B cell (primary cell): ENCODE results near the gene ATP6V1B1. TPM values are rescaled to one million over a fixed set of nuclear protein-coding genes. Genes with fewer than 3 reads are reported as not detected.

Experiments used
- ATAC-seq: fragments of 200-7000 bp; cut with Tn5 transposase; one replicate; pipeline ENCODE4 v1.10.0; 2021; ENCODE audit warnings: low read depth, mild to moderate bottlenecking, moderate number of reproducible peaks, moderate library complexity
- CTCF ChIA-PET: fragments of 350-600 bp; sonication (Branson Sonifier 250); formaldehyde crosslinking; loops from one replicate; lab custom pipeline; 2021; ENCODE audit warnings: antibody characterized with exemption, inconsistent platforms; lab: Charles Lee
- POLR2A ChIA-PET: fragments of 350-600 bp; sonication (Branson Sonifier 250); formaldehyde crosslinking; loops from one replicate; lab custom pipeline; 2021; ENCODE audit warnings: antibody characterized with exemption; lab: Charles Lee
- DNase-seq: peaks from one replicate; pipeline ENCODE4 v3.0.0; 2013
- H2AFZ ChIP-seq: 2 replicates; pipeline ENCODE4 v1.6.1; 2012; ENCODE audit warnings: mild to moderate bottlenecking, low read depth, low read length; ENCODE audit not compliant: insufficient read depth, poor library complexity, severe bottlenecking
- H3K27ac ChIP-seq, 2 donors: 1 replicate in 1 of 2; 2 replicates in 1 of 2; pipeline ENCODE4 v1.5.1; 2012 to 2013; ENCODE audit warnings: low read length in 2 of 2, mild to moderate bottlenecking in 2 of 2, moderate library complexity in 1 of 2
- H3K27me3 ChIP-seq, 4 experiments: fragments of 200-600 bp in 1 of 4; sonication (generic) in 1 of 4; replicated peaks in 1 of 4; 1 replicate in 2 of 4; 2 replicates in 2 of 4; pipeline versions ENCODE4 v1.6.1 to v1.7.0; 2013 to 2016; ENCODE audit warnings: low read length in 3 of 4, mild to moderate bottlenecking in 2 of 4, mixed read lengths in 1 of 4, moderate library complexity in 1 of 4; ENCODE audit not compliant: insufficient read depth in 4 of 4, control insufficient read depth in 3 of 4; ENCODE audit errors: control extremely low read depth in 1 of 4
- H3K36me3 ChIP-seq, 2 experiments: replicated peaks in 1 of 2; 1 replicate in 1 of 2; 2 replicates in 1 of 2; pipeline versions ENCODE4 v1.6.1 to v1.7.1; 2013; ENCODE audit warnings: low read length in 1 of 2; ENCODE audit not compliant: insufficient read depth in 2 of 2, control insufficient read depth in 1 of 2; ENCODE audit errors: control extremely low read depth in 1 of 2, extremely low read depth in 1 of 2
- H3K4me1 ChIP-seq, 2 donors: fragments of 200-600 bp in 1 of 2; sonication (generic) in 1 of 2; 1 replicate in 1 of 2; 2 replicates in 1 of 2; pipeline versions ENCODE4 v1.5.1 to v1.6.1; 2013 to 2017; ENCODE audit warnings: low read length in 2 of 2; ENCODE audit not compliant: control insufficient read depth in 2 of 2, insufficient read depth in 2 of 2
- H3K4me2 ChIP-seq: replicated peaks from 2 replicates; pipeline ENCODE3; 2012; ENCODE audit warnings: mild to moderate bottlenecking, low read depth, low read length; ENCODE audit not compliant: poor library complexity, severe bottlenecking
- H3K4me3 ChIP-seq, 5 experiments: fragments of 200-600 bp in 1 of 5; sonication (generic) in 1 of 5; 1 replicate in 3 of 5; 2 replicates in 2 of 5; pipeline versions ENCODE4 v1.5.1 to v1.7.0; 2011 to 2016; ENCODE audit warnings: low read length in 4 of 5, mild to moderate bottlenecking in 4 of 5, low read depth in 2 of 5, control low read depth in 1 of 5, moderate library complexity in 1 of 5; ENCODE audit not compliant: insufficient read depth in 1 of 5; ENCODE audit errors: control extremely low read depth in 1 of 5, extremely low read depth in 1 of 5
- H3K79me2 ChIP-seq: fragments of 200-600 bp; sonication (generic); one replicate; pipeline ENCODE4 v1.6.0; 2016; ENCODE audit warnings: low read length; ENCODE audit not compliant: control insufficient read depth, insufficient read depth
- H3K9ac ChIP-seq: fragments of 200-600 bp; sonication (generic); 2 replicates; pipeline ENCODE4 v1.6.1; 2017; ENCODE audit warnings: mild to moderate bottlenecking, low read length, moderate library complexity
- H3K9me3 ChIP-seq, 3 donors: one replicate each; pipeline versions ENCODE4 v1.6.1 to v1.7.1; 2013; ENCODE audit warnings: low read length in 2 of 3; ENCODE audit not compliant: control insufficient read depth in 2 of 3, insufficient read depth in 1 of 3; ENCODE audit errors: control extremely low read depth in 1 of 3
- H4K20me1 ChIP-seq: 2 replicates; pipeline ENCODE4 v1.6.0; 2012; ENCODE audit warnings: mild to moderate bottlenecking, low read length; ENCODE audit not compliant: insufficient read depth, control insufficient read depth, poor library complexity, severe bottlenecking
- H3K27ac Mint-ChIP-seq: one replicate; pipeline ENCODE4 v1.8.0; 2021; ENCODE audit warnings: mixed read lengths
- H3K27me3 Mint-ChIP-seq: one replicate; pipeline ENCODE4 v1.8.0; 2021; ENCODE audit warnings: mixed read lengths
- H3K4me1 Mint-ChIP-seq: one replicate; pipeline ENCODE4 v1.8.0; 2021; ENCODE audit warnings: mixed read lengths
- H3K4me3 Mint-ChIP-seq: one replicate; pipeline ENCODE4 v1.8.0; 2021; ENCODE audit warnings: mixed read lengths
- H3K9me3 Mint-ChIP-seq: one replicate; pipeline ENCODE4 v1.8.0; 2022; ENCODE audit warnings: mixed read lengths; ENCODE audit not compliant: insufficient read depth
- CTCF ChIP-seq: fragments of 200-600 bp; IDR thresholded peaks from one replicate; pipeline ENCODE4 v1.8.0; 2022; ENCODE audit warnings: antibody characterized with exemption, mild to moderate bottlenecking
- EZH2 ChIP-seq: IDR thresholded peaks from 2 replicates; pipeline ENCODE4 v1.6.1; 2012; ENCODE audit warnings: borderline replicate concordance, low read depth, mild to moderate bottlenecking, moderate library complexity, low read length; ENCODE audit not compliant: insufficient read depth, poor library complexity, severe bottlenecking
- WGBS: methylation state at CpG from one replicate; pipeline ENCODE4 v1.1.5; 2013; ENCODE audit warnings: missing lambda C conversion rate; ENCODE audit not compliant: insufficient coverage; 5-methylcytosine and 5-hydroxymethylcytosine counted together
- intact Hi-C: fragments of 100-400 bp; cut with micrococcal nuclease; formaldehyde crosslinking; loops from one replicate; pipeline ENCODE4 v1.10.0; 2022
- polyA plus RNA-seq: library from polyadenylated mRNA; depleted of rRNA; stranded (reverse); fragments of >200 nt; gene quantifications from 2 replicates; pipeline ENCODE4 v1.2.3, GENCODE V29; 2012
- total RNA-seq, 2 donors: library from RNA; stranded (reverse); fragments of 120-200 nt in 1 of 2; gene quantifications; 1 replicate in 1 of 2; 2 replicates in 1 of 2; pipeline versions ENCODE4 v1.2.3 to v1.2.4, GENCODE V29; 2013 to 2022

The ATP6V1B1 gene
- total and polyA plus RNA-seq, 2 donors (not counting 1 experiment from before 2014, with no cell fraction given): not detected

GRCh38 chr2:70905443-70906421, 30.0 kb upstream of the ATP6V1B1 start:
- Mint-ChIP-seq H3K27ac (no peak overlapping the region), H3K9me3 (no peaks in the 10 kb centered on the region), H3K4me1 (peaks cover 26% of the 10 kb centered on the region), H3K4me3 (no peak overlapping the region), H3K27me3 (peaks cover 61% of the 10 kb centered on the region)
- Histone ChIP-seq H3K4me3 (no peak overlapping the region), H4K20me1 (no peaks in the 10 kb centered on the region), H3K27ac (no peak overlapping the region), H3K27me3 (peaks cover 0 to 77% (median 62%) of the 10 kb centered on the region in 4 experiments), H3K9me3 (peaks cover 0 to 27% (median 0%) of the 10 kb centered on the region in 3 donors), H3K4me2 (no peak overlapping the region), H3K36me3 (no peaks in the 10 kb centered on the region), H2AFZ (no peak overlapping the region), H3K79me2 (no peaks in the 10 kb centered on the region), H3K9ac (no peak overlapping the region), H3K4me1 (peaks cover 25 to 30% of the 10 kb centered on the region in 2 donors)
- WGBS: 13% methylated on average over 6 of the region's 18 CpGs
- CTCF ChIA-PET: no interaction called here
- ATAC-seq (no peak), DNase-seq (peak; percentile 24)
- TF ChIP-seq EZH2 (no peak), CTCF (no peak)
- POLR2A ChIA-PET: no interaction called here
- intact Hi-C loops: no loop called here

- Mint-ChIP-seq H3K27me3 (peaks cover 61% of the 10 kb centered on the region), H3K27ac (no peak overlapping the region), H3K4me1 (peaks cover 19% of the 10 kb centered on the region), H3K4me3 (peak overlapping the region; percentile 51), H3K9me3 (no peaks in the 10 kb centered on the region)
- H3K4me1 ChIP-seq: peaks cover 17 to 23% of the 10 kb centered on the region in 2 donors
- peaks cover 0 to 70% (median 64%) of the 10 kb centered on the region in 4 experiments for H3K27me3 ChIP-seq
- 14% methylated on average over 13 of the region's 16 CpGs for WGBS
- intact Hi-C loops: no loop called here
- H3K79me2 ChIP-seq: no peaks in the 10 kb centered on the region
- no peaks in the 10 kb centered on the region for H4K20me1 ChIP-seq
- peak overlapping the region; percentile 68 for H3K4me2 ChIP-seq
- H3K9me3 ChIP-seq: peaks cover 0 to 27% (median 0%) of the 10 kb centered on the region in 3 donors
- no peak overlapping the region for H3K27ac ChIP-seq
- TF ChIP-seq CTCF: no peak
- TF ChIP-seq EZH2: no peak
- no peak for ATAC-seq
- no peak overlapping the region for H3K4me3 ChIP-seq
- H3K9ac ChIP-seq: no peak overlapping the region
- no peak overlapping the region for H2AFZ ChIP-seq
- POLR2A ChIA-PET: no interaction called here
- H3K36me3 ChIP-seq: no peaks in the 10 kb centered on the region
- peak; percentile 21 for DNase-seq
- CTCF ChIA-PET: interaction anchor here (1.4 kb wide), 1 partner anchor 35 kb away, joined by 3 read pairs; no protein-coding TSS in a partner anchor
Measured at GRCh38 chr2:70906439-70907005, 29.2 kb upstream of the ATP6V1B1 start.
